Measurements from ENCODE around the gene AGBL4.

The AGBL4 gene

DNA sequence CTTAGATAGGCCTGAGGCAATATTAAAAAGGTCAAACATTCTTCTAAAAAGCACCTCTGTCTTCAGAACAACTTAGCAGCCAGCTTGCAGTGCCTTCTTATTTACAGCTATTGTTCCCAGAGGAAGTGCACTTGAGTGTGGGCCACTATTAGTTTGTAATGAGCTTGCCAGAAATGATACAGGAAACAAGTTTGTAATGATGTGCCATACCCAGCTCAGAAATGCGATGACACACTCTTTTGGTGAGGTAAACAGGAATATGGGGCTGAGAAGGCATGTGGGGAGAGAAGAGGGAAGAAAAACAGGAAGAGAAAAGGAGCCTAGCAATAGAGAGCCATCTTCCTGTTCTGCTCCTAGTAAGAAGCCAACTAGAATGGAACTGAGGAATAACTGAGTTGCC, 295.4 kb downstream of the AGBL4 start:
- no peak for DNase-seq (ENCODE audit: extremely low read depth, low read depth)
- H3K4me3 ChIP-seq (replicated peaks; ENCODE audit: low read depth, low read length), result no peak overlapping the region
- TF ChIP-seq, protein P1, sequence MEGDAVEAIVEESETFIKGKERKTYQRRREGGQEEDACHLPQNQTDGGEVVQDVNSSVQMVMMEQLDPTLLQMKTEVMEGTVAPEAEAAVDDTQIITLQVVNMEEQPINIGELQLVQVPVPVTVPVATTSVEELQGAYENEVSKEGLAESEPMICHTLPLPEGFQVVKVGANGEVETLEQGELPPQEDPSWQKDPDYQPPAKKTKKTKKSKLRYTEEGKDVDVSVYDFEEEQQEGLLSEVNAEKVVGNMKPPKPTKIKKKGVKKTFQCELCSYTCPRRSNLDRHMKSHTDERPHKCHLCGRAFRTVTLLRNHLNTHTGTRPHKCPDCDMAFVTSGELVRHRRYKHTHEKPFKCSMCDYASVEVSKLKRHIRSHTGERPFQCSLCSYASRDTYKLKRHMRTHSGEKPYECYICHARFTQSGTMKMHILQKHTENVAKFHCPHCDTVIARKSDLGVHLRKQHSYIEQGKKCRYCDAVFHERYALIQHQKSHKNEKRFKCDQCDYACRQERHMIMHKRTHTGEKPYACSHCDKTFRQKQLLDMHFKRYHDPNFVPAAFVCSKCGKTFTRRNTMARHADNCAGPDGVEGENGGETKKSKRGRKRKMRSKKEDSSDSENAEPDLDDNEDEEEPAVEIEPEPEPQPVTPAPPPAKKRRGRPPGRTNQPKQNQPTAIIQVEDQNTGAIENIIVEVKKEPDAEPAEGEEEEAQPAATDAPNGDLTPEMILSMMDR (IDR thresholded peaks at IDR 0.05; ENCODE audit: low read depth, low read length, missing control alignments), result no peak

GRCh38 chr1:49723662-49724061, 300.1 kb downstream of the AGBL4 start:
- no peak overlapping the region for H3K4me3 ChIP-seq (replicated peaks; ENCODE audit: low read depth, low read length)
- TF ChIP-seq, protein P1 (IDR thresholded peaks at IDR 0.05; ENCODE audit: low read depth, low read length, missing control alignments), result no peak
- DNase-seq (ENCODE audit: extremely low read depth, low read depth), result no peak

- no peak overlapping the region for H3K4me3 ChIP-seq (replicated peaks; ENCODE audit: low read depth, low read length)
- no peak for DNase-seq (ENCODE audit: extremely low read depth, low read depth)
- TF ChIP-seq, protein P1 (IDR thresholded peaks at IDR 0.05; ENCODE audit: low read depth, low read length, missing control alignments), result no peak
These were observed 329.4 kb downstream of the AGBL4 start for GRCh38 chr1:49694251-49694827.

DNA sequence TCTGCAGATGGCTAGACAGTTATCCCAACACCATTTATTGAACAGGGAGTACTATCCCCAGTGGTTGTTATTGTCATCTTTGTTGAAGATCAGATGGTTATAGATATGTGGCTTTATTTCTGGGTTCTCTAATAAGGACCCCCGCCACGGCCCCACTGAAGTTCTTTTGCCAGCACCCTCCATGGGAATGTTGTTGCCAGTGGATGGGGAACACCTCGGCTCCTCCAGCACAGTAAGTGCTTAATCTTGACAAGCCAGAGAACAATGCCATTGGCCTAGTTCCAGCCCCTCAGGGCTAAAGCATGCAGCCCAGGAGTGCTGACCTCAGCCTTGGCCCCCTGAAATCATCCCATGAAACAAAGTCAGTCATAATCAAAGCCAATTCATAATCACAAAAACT, 337.6 kb downstream of the AGBL4 start:
- no peak for DNase-seq (ENCODE audit: extremely low read depth, low read depth)
- no peak overlapping the region for H3K4me3 ChIP-seq (replicated peaks; ENCODE audit: low read depth, low read length)
- TF ChIP-seq, protein P1 (IDR thresholded peaks at IDR 0.05; ENCODE audit: low read depth, low read length, missing control alignments), result no peak

GRCh38 chr1:49677706-49678105, 346.0 kb downstream of the AGBL4 start:
- DNase-seq (ENCODE audit: extremely low read depth, low read depth), result no peak
- no peak overlapping the region for H3K4me3 ChIP-seq (replicated peaks; ENCODE audit: low read depth, low read length)
- TF ChIP-seq, protein P1 (IDR thresholded peaks at IDR 0.05; ENCODE audit: low read depth, low read length, missing control alignments), result no peak

DNA sequence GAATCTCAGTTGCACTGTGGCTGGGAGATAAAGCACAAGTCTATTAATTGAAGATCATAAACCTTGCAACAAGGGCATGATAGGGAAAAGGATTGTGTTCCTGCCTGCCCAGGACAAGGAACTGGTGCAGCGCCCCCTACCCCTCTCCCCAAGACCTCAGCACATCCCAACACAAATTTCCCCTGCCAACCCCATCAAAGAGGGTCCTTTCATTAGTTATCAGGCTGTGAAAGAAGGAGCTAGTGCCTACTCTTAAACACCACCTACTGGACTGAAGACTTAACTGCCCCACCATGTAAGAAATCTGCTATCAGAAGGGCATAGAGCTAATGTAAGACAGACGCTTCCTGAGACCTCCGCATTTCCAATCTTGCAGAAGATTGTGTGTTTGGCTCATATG, 372.6 kb downstream of the AGBL4 start:
- TF ChIP-seq, protein P1 (IDR thresholded peaks at IDR 0.05; ENCODE audit: low read depth, low read length, missing control alignments), result no peak
- H3K4me3 ChIP-seq (replicated peaks; ENCODE audit: low read depth, low read length), result no peak overlapping the region
- DNase-seq (ENCODE audit: extremely low read depth, low read depth), result no peak

DNA sequence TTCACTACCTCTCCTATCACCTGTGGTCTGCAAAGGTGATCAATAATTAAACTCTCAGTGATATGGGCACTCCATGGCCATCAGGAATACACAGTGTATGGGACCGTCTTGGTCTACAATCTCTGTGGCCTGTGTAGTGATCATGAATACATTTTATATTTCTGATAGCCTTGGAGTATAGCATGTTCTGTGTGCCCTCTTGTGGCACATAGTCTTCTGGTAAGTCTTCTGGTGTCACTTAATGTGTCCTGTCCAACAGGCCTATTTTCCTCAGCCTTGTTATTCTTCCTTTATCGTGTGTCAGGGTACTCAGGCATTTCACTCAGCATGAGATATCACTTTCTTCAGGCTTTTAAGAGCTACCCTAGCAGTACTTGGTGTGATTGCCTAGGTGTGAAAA, 393.6 kb downstream of the AGBL4 start:
- H3K4me3 ChIP-seq (replicated peaks; ENCODE audit: low read depth, low read length), result no peak overlapping the region
- TF ChIP-seq, protein P1 (IDR thresholded peaks at IDR 0.05; ENCODE audit: low read depth, low read length, missing control alignments), result no peak
- no peak for DNase-seq (ENCODE audit: extremely low read depth, low read depth)
